Bronchial epithelial cell (primary cell): ENCODE data around the gene CYP46A1. TPM values are rescaled to one million over a fixed set of nuclear protein-coding genes. Genes with fewer than 3 reads are reported as not detected.

Experiments
- DNase-seq: peaks from one replicate; pipeline ENCODE4 v3.0.0-alpha.2; 2010; ENCODE audit warnings: low read depth
- FAIRE-seq: peaks from 2 replicates; lab custom pipeline; 2011; peaks lifted over from hg19 to GRCh38; lab: Jason Lieb, UNC
- H3K27me3 ChIP-seq: 2 replicates; pipeline ENCODE4 v1.5.1; 2011; ENCODE audit warnings: low read length; ENCODE audit not compliant: control insufficient read depth, insufficient read depth
- H3K36me3 ChIP-seq: 2 replicates; pipeline ENCODE4 v1.5.1; 2011; ENCODE audit warnings: low read length; ENCODE audit not compliant: control insufficient read depth, insufficient read depth
- H3K4me3 ChIP-seq: 2 replicates; pipeline ENCODE4 v1.5.1; 2011; ENCODE audit warnings: mild to moderate bottlenecking, low read depth, low read length, control low read depth
- CTCF ChIP-seq: IDR thresholded peaks from 2 replicates; pipeline ENCODE4 v1.5.1; 2011; ENCODE audit warnings: mild to moderate bottlenecking, moderate library complexity, low read length, control low read depth, inconsistent platforms; ENCODE audit not compliant: insufficient read depth, severe bottlenecking
- total RNA-seq: library from RNA; depleted of rRNA; stranded (reverse); fragments of >200 nt; gene quantifications from 2 replicates; pipeline ENCODE4 v1.2.1, GENCODE V29; 2014

The CYP46A1 gene
- total RNA-seq, 1 donor from 2014 or later, result not detected

DNA sequence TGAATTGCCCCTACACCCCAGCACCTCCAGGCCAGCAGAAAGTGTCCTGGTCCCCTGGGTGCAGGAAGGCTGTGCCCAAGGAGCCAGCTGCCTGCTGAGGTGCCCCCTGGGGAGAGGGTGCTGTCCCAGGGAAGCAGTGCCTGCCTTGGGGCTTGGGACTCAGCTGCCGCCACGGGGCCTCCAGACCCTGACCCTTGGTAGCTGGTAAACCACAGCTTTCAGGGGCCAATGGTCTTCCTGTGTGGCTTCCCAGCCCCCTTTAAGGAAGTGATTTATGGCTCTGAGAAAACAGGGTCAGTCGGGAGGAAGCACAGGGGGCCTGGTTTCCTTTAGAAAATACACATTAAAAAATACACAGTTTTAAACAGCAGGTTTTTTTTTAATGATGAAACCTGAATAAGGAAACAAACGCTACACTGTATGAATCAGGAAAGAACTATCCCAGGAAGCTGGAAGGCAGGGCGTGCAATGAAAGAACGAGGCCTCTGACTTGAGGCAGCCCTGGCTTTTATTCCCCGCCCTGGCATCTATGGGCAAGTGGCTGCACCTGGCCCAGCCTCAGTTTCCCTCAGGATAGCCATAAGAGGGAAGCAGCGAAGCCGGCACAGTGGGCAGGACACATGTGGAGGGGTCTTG lies 68.5 kb downstream of the CYP46A1 start:
- H3K36me3 ChIP-seq, result no peaks in the 10 kb centered on the region
- DNase-seq (peak; percentile 64), FAIRE-seq (no peak)
- peaks cover 3% of the 10 kb centered on the region for H3K27me3 ChIP-seq
- TF ChIP-seq CTCF, result no peak
- no peak overlapping the region for H3K4me3 ChIP-seq

DNA sequence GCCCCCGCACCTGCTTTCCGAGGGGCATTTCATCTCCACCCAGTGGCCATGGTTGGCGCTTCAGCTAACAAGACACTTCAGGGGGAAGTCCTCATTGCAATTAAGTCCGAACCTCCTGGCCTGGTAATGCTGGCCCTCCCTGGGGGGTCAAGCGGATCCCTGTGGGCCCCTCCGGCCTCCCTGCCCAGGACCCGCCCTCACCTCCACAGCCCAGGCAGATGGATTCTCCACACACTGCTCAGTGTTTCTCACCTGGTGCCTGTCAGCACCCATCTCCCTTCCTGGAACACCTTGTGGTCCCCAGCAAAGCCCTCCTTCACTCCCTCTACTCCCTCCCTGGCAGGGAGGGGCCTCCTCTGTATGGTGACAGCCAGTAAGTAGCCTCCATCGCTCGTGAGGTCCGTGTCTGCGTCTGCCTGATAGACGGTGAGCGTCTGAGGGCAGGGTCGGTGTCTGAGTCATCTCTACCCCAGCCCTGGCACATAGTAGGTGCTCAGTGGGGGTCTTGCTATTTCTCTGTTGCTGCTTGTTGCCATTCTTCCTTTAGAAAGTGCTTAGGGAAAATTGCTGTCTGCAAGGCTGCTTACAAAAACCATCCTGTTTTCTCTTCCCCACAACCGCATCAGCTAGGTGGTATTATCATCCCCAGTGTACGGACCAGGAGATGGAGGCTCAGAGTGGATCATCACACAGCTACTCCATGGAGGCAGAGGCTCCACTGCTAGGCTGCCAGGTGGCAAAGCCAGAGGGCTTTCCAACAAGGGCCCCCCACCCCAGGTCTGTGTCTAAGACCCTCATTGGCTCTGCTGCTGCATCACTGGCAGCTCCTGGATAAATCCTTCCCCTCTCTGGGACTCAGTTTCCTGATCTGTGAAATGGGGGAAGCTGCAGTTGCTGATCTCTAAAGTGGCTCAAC lies 69.4 kb downstream of the CYP46A1 start:
- DNase-seq (no peak), FAIRE-seq (no peak)

DNA sequence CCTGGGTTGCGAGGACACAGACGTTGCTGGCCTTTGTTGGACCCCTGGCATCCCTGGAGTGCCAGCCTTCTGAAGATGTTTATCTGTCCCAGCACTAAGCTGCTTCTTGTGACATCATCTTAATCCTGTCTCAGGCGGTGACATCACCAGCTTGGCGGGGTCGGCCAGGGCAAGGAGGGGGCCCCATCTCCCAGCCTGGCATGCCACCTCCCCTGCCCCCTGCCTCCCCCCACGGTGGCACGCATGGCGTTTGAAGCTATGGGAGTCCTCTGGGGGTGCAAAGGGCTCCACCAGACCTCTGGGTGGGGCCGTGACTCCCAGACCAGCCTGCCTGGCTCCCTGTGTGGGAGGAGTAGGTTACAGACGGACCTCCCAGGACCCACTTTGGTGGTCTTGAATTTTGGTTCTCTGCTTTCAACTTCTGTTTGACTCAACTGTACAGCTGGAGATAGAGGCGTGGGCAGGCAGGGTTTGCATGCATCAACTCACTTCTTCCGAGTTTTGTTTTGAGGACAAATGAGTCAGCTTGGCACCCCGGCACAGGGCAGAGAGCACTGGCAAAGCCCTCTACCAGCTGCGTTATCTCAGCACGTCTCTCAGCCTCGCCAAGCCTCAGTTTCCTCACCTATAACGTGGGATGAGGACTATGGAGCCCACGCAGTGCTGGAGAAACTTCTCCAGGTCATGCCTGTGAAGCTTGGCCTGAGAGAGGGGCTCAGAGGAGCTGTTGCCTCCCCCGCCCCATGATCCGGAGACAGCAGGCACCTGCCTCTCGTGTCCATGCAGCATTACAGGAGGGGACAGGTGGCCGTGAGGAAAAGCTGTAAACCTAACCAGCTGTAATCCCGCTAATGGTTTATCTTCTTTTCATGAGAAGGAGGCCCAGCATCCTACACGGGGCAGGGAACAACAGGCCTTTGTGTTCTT lies 70.3 kb downstream of the CYP46A1 start:
- no peak for TF ChIP-seq CTCF
- peak; percentile 47 for DNase-seq
- Histone ChIP-seq H3K36me3 (no peaks in the 10 kb centered on the region), H3K4me3 (no peak overlapping the region), H3K27me3 (peaks cover 3% of the 10 kb centered on the region)
- no peak for FAIRE-seq

More for the DNA sequence above, 69.4 kb downstream of the CYP46A1 start:
- Histone ChIP-seq H3K27me3 (peaks cover 3% of the 10 kb centered on the region), H3K4me3 (no peak overlapping the region), H3K36me3 (no peaks in the 10 kb centered on the region)
- no peak for TF ChIP-seq CTCF

GRCh38 chr14:99755068-99755405 lies 70.9 kb downstream of the CYP46A1 start:
- no peak for TF ChIP-seq CTCF
- FAIRE-seq (no peak), DNase-seq (no peak)
- H3K27me3 ChIP-seq, result peaks cover 3% of the 10 kb centered on the region
- no peaks in the 10 kb centered on the region for H3K36me3 ChIP-seq
- H3K4me3 ChIP-seq, result no peak overlapping the region

GRCh38 chr14:99755629-99756603 lies 71.8 kb downstream of the CYP46A1 start:
- H3K27me3 ChIP-seq, result no peaks in the 10 kb centered on the region
- FAIRE-seq (no peak), DNase-seq (peak; percentile 18)
- H3K36me3 ChIP-seq, result no peaks in the 10 kb centered on the region
- TF ChIP-seq CTCF, result no peak
- no peak overlapping the region for H3K4me3 ChIP-seq
